ENCODE data around the gene SLC35G6.
A peak's percentile ranks its signal among the peaks of the same experiment; 100 is the strongest.
"Not testable (repeated sequence)": the region's sequence is repeated elsewhere in the genome, so short reads cannot be mapped to it uniquely, and the experiment has no call there.

The SLC35G6 gene

DNA sequence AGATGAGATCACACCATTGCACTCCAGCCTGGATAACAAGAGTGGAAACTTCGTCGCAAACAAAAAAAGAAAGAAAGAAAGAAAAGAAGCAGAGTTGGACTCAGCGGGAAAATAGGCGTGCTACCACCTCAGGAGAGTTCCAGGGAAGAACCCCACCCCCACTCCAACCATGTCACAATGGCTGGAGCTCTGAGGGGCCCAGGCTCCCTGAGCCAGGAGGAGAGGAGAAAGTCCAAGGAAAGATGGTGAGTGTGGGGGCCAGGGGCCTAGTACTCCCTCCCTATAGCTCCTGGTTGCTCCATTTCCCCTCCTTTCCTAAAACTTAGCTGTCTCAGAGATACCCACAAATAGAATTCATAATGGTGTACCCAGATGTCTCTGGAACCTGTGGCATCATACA lies at the start of gene SLC35G6:
Gene SLC35G6, plus strand, starts transcription at position 172 of the 400 bp plus-strand sequence. Its CDS starts 71 bp downstream, at position 243.
- DNase-seq (ENCODE audit: low spot score); POLR2A ChIA-PET (ENCODE audit: low non-redundant PET); CTCF ChIA-PET: not testable (repeated sequence)
- peak within 1 kb of the TSS; percentile 99 for H3K27ac ChIP-seq

DNA sequence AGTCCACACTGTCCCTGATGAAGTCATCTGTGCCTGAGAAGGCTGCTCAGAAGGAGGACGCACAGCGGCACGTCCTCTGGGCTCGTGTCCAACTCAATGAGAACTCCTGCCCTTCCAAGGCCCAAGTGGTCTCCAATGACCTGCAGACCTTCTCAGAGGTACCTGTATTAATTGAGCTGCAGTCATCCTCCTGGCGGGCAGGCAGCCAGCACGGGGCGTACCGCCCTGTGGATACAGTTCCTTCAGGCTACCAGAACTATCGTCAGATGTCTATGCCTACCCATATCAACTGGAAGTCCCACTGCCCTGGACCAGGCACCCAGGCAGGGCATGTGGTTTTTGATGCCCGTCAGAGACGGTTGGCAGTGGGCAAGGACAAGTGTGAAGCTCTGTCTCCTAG lies 49.0 kb upstream of the SLC35G6 start:
- CTCF ChIA-PET: interaction anchor here (0.7 to 0.8 kb wide), 2 partner anchors 81 to 253 kb away, joined by 3 read pairs; no protein-coding TSS in a partner anchor
- POLR2A ChIA-PET (ENCODE audit: low non-redundant PET): interaction anchor here (0.7 kb wide), 1 partner anchor 129 kb away, joined by 3 read pairs; no protein-coding TSS in a partner anchor
- TF ChIP-seq, protein P1, sequence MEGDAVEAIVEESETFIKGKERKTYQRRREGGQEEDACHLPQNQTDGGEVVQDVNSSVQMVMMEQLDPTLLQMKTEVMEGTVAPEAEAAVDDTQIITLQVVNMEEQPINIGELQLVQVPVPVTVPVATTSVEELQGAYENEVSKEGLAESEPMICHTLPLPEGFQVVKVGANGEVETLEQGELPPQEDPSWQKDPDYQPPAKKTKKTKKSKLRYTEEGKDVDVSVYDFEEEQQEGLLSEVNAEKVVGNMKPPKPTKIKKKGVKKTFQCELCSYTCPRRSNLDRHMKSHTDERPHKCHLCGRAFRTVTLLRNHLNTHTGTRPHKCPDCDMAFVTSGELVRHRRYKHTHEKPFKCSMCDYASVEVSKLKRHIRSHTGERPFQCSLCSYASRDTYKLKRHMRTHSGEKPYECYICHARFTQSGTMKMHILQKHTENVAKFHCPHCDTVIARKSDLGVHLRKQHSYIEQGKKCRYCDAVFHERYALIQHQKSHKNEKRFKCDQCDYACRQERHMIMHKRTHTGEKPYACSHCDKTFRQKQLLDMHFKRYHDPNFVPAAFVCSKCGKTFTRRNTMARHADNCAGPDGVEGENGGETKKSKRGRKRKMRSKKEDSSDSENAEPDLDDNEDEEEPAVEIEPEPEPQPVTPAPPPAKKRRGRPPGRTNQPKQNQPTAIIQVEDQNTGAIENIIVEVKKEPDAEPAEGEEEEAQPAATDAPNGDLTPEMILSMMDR (conservative IDR thresholded peaks at IDR 0.05; ENCODE audit: low read depth): no peak
- DNase-seq (ENCODE audit: low spot score): no peak
- no peak overlapping the region for H3K27ac ChIP-seq

DNA sequence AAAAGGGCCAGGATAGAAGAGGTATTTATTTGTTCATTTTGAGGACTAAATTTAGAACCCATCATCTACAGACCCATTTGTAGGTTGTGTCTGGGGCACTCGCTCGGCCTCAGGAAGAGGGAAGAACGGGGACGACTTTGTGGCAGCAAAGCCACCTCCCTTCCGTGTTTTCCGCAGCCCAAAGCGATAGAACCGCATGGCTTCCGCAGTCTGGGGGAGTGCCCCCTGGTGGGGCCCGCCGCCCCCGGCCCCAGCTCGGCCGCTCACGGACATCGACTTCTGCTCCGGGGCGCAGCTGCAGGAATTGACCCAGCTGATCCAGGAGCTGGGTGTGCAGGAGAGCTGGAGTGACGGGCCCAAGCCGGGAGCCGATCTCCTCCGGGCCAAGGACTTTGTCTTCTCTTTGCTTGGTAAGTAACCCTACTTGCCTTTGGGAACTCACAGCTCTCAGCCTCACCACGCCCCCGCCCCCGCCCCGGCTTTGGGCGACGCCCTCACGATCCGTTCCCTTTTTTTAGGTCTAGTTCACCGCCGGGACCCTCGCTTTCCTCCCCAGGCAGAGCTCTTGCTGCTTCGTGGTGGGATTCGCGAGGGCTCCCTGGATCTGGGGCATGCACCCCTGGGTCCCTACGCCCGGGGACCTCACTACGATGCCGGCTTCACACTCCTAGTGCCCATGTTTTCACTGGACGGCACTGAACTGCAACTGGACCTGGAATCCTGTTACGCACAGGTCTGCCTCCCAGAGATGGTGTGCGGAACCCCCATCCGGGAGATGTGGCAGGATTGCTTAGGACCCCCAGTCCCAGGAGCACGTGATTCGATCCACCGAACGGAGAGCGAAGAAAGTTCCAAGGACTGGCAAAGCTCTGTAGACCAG lies 45.3 kb upstream of the SLC35G6 start:
- DNase-seq (ENCODE audit: low spot score): peak; percentile 65

DNA sequence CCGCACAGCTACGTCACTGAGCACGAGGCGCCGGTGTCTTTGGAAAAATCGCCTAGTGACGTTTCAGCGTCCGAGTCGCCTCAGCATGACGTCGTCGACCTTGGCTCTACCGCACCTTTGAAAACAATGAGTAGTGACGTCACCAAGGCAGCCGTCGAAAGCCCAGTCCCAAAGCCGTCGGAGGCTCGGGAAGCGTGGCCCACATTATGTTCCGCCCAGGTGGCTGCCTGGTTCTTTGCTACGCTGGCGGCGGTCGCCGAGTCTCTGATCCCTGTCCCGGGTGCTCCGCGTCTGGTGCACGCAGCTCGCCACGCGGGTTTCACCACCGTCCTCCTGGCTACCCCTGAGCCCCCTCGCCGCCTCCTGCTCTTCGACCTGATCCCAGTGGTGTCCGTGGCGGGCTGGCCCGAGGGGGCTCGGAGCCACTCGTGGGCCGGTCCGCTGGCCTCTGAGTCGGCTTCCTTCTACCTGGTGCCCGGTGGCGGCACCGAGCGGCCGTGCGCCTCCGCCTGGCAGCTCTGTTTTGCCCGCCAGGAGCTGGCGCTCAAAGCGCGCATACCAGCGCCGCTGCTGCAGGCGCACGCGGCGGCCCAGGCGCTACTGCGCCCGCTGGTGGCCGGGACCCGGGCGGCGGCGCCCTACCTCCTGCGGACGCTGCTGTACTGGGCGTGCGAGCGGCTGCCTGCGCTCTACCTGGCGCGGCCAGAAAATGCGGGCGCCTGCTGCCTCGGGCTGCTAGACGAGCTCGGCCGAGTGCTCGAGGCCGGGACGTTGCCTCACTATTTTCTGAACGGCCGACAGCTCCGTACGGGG lies 44.5 kb upstream of the SLC35G6 start:
- TF ChIP-seq, protein P1 (conservative IDR thresholded peaks at IDR 0.05; ENCODE audit: low read depth): peak; percentile 97
- POLR2A ChIA-PET (ENCODE audit: low non-redundant PET): interaction anchor here (0.7 to 1.8 kb wide), 4 partner anchors 33 to 48 kb away, joined by 3 to 7 read pairs (median 4); partner anchors contain the start of genes PLSCR3, POLR2A and TMEM256

More for the DNA sequence above, 45.3 kb upstream of the SLC35G6 start:
- H3K27ac ChIP-seq: peak overlapping the region; percentile 92
- TF ChIP-seq, protein P1 (conservative IDR thresholded peaks at IDR 0.05; ENCODE audit: low read depth): peak; percentile 23; the same call in 1 of the 2 replicates
- CTCF ChIA-PET: interaction anchor here (0.6 to 4.3 kb wide), 17 partner anchors 26 to 175 kb away, joined by 3 to 28 read pairs (median 5); partner anchors contain the start of genes PLSCR3, SENP3, TMEM256 and TNFSF13
- POLR2A ChIA-PET (ENCODE audit: low non-redundant PET): interaction anchor here (0.7 to 1.8 kb wide), 4 partner anchors 32 to 125 kb away, joined by 3 to 7 read pairs (median 3); partner anchors contain the start of genes PLSCR3, POLR2A and TMEM256

DNA sequence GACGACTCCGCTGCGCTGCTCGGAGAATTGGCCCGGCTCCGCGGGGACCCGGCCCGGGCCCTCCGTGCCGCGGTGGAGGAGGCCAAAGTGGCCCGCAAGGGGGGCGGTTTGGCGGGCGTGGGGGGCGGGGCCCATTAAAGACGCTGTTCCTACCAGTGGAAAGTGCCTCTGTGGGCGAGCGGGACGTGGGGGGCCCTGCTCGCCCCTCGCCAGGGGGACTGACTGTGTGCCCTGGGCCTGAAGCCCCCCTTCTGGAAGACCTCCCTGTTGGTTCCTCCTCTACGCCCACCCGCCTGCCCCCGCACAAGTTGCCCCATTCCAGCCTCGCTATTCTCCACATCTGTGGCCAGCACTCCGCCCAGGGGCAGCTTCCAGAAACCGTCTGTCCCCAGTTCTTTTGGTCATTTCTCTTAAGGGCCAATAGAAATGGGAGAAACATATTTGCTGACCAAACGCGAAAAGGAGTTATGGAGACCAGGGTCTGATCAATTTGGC lies 43.8 kb upstream of the SLC35G6 start:
- no peak for DNase-seq (ENCODE audit: low spot score)
- peak overlapping the region; percentile 92 for H3K27ac ChIP-seq
- ChIA-PET POLR2A (ENCODE audit: low non-redundant PET) (interaction anchor here (0.6 to 1.1 kb wide), 3 partner anchors 29 to 48 kb away, joined by 3 to 4 read pairs (median 4); no protein-coding TSS in a partner anchor), CTCF (interaction anchor here (0.6 to 4.3 kb wide), 23 partner anchors 15 to 199 kb away, joined by 3 to 28 read pairs (median 5); partner anchors contain the start of genes SENP3, SOX15, TMEM256 and TNFSF13)
- TF ChIP-seq, protein P1 (conservative IDR thresholded peaks at IDR 0.05; ENCODE audit: low read depth): no peak; the same call in 1 of the 2 replicates

More for the DNA sequence above, 44.5 kb upstream of the SLC35G6 start:
- peak; percentile 72 for DNase-seq (ENCODE audit: low spot score)
- H3K27ac ChIP-seq: peak overlapping the region; percentile 92
- CTCF ChIA-PET: interaction anchor here (0.5 to 4.3 kb wide), 31 partner anchors 16 to 256 kb away, joined by 3 to 28 read pairs (median 4); partner anchors contain the start of genes PLSCR3, SENP3, SOX15 and TMEM256

DNA sequence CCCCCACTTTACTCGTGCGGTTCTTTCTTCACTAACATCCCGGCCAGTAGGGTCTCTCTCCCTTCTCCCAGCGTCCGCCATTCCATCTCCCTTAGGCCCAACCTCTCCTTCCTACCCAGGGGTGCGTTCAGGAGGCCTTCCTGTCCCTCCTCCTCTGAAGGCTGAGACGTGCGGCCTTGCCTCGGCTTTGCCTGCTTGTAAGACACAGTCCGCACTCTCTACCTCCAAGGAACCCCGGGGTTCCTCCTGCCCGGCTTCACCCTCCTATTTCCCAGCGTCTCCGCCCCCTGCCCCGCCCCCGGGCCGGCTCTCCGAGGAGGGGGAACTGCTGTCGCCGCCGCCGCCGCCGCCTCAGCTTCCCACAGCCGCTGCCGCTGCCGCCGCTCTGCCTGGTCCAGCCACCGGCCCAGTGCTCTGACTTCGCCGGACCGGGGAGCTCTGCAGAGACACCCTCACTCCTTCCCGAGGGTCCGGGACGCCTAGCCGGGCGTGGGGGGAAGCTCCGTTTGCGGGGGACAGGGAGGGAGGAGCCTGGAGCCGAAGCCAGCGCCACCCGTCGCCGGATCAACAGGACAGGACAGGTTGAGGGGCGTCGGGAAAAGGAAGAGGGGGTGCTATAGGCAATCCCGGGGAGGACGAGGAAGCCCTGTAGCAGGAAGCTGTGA lies 43.2 kb upstream of the SLC35G6 start:
- ChIA-PET CTCF (interaction anchor here (0.6 to 4.3 kb wide), 4 partner anchors 41 to 125 kb away, joined by 3 to 28 read pairs (median 8); partner anchors contain the start of genes SENP3 and ZBTB4), POLR2A (ENCODE audit: low non-redundant PET) (interaction anchor here (0.6 to 1.1 kb wide), 3 partner anchors 29 to 115 kb away, joined by 3 to 4 read pairs (median 3); no protein-coding TSS in a partner anchor)
- DNase-seq (ENCODE audit: low spot score): no peak
- TF ChIP-seq, protein P1 (conservative IDR thresholded peaks at IDR 0.05; ENCODE audit: low read depth): no peak
- H3K27ac ChIP-seq: peak overlapping the region; percentile 92
